ENCODE results near the gene CHST9.

Gene CHST9

GRCh38 chr18:26926066-26926675 is 258.9 kb downstream of the CHST9 start:
- no peak for DNase-seq

GRCh38 chr18:26925313-26925712 is 259.8 kb downstream of the CHST9 start:
- DNase-seq, result no peak

DNA sequence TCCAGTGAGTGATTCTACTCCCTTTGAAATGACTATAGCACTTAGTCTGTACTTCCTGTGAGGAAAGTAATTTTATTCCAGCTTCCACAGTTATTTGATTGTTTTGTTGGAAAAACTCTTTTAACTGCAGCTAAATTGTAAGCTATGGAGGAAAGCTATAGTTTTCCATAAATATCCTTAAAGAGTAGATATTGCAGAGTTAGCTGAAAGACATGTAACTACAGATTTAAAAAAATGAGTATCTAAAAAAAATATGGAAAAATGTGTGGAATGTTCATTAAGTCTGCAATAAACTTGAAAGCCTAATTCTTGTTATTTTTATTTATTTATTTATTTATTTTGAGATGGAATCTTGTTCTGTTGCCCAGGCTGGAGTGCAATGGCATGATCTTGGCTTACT is 262.8 kb downstream of the CHST9 start:
- DNase-seq, result no peak

GRCh38 chr18:26920644-26921043 is 264.5 kb downstream of the CHST9 start:
- DNase-seq, result no peak

DNA sequence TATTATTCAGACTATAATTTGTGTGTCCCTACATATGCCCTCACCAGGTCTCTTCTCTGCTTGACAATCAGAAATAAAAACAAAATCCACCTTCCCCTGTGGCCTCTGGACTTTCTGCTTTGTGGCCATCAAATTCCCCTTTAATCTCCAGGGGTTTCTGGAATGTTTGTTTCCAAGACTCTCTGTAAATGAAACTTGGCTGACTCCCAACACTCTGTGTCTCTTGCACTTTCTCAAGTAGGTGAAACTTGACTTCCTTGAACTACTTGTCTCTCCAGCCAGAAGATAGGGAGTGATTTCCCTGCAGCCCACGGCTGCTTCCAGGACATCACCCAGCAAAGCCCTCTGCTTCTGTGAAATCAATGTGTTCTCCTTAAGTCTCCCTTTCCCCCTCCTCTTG is 265.5 kb downstream of the CHST9 start:
- DNase-seq, result no peak

DNA sequence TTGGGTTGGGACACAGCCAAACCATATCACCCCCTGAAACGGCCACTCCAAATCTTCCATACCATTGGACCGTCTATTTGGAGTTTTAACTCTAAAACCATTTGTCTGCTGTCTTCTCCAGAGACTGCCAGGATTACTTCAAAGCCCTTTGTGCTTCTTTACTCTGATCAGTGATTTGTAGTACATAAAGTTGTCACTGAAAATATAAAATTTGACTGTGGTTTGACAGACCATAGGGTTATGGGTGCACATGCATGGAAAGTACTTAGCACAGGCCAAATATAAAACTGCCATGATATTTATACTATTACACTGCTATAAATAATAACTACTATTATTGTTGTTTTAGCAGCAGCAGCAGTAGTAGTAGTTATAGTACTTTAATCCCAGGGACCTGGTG is 265.9 kb downstream of the CHST9 start:
- DNase-seq, result no peak

DNA sequence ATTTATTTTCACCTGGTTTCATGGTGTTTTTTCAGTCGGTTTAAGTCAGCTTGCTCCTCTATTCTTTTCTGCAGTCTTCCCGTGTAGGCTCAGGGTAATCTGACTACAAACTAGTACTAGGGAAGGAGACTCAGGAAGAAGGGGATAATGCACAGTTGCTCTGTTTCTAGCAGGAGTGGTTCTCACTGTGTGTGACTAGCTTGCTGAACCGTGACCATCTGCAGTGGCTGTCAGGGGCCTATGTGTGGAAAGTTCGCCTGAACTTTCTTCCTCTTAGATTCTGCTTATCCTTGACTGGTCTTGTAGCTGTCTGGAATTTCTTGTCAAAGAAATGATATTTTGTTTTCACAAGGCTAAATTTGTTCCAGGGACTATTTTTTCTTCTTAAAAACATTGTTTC is 273.3 kb downstream of the CHST9 start:
- no peak for DNase-seq

DNA sequence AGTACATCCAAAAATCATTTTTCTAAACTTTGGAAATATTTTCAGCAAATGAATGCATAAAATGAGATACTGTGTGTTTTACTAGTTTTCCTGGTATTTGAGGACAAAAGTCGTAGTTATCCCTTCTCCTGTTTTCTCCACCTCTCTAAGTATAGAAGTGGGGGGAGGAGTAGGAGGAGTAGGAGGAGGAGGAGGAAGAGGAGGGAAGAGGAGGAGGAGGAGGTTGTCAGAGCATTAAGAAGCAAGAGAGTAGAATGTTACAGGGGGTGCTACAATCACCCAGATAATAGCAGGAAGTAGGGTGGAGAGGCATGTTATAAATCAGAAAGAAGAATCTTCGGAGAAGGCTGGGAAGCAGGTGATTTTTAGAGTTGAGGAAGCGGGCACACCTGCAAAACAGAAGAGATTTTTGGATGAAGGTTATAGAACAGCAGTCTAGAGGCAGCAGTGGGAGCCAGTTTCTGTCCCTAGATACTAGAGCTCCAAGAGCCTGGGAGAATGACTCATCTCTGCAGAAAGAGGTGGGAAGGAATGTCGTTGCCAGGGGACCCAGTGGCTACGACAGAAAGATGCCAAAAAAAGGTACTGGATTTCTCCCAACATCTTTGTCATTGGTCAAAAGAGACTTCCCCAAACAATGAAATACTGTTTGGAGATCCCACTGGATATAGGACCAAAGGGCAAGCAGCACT is 275.4 kb downstream of the CHST9 start:
- DNase-seq, result no peak

- DNase-seq, result no peak
These were observed 276.2 kb downstream of the CHST9 start for GRCh38 chr18:26908906-26909305.

DNA sequence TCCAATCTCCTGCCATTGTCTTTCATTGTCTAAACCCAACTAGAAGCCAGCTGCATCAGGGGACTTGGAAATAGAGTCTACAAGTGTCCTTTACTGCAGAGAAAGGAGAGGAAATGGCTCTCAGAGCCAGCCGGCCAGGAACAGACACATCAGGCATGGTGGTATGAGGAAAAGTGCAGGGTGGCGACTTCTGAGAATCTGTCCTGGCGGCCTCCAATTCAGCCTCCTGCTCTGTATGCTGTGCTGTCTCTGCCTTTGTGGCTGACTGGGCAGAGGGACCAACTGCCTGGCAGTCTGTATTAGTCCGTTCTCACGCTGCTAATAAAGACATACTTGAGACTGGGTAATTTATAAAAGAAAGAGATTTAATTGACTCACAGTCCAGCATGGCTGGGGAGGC is 282.8 kb downstream of the CHST9 start:
- DNase-seq, result no peak

DNA sequence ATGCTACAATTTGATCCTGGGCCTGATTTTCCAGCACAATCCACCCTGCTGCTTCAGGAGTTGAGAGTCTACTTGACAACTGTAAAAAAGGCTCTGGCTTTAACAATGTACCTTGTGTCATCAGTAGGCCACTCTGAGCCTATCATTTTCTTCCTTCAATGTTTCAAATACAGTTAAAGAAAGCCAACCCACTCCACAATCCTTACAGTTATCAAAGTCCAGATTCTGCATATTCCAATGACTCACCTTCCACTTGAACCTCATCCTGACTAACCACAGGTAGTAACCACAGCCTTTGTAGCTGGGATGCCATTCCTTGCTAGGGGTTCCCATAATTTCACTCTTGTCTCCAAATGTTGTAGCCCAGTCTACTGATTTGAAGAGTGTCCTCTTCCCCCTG is 284.1 kb downstream of the CHST9 start:
- no peak for DNase-seq

DNA sequence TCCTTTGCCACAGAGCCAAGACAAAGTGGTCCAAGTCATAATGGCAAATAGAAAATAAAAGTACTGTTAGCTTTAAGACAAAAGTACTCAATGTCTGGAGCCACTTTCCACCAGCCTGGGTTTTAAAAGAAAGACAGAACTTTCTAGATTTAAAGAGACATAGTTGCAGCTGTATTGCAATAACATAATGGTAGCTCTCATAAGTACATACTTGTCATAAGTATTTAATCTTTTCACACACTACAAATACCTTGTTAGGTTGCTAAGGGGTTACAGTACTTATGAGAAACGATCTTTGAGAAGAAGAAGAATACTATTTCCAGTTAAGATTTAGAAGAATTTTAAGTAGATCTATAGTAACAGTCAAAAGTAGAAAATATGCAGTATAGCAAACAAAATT is 290.7 kb downstream of the CHST9 start:
- DNase-seq, result no peak

DNA sequence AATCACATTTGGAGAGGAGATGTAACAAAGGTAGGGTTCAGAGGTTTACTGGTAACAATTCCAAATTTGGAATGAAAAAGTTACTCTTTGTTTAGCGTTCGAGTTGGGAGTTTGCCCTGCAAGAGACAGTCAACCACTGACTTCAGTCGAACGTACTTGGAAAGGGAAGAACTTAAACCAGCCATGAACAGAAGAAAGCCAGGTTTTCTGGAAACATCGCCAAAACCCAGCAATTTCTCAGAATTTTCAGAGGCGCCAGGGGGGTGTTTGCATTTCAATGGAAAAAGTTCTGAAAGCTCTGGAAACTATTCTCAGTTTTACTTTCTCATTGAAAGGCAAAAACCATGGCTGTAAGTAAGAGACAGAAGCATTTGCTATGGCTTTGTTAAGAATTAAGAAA is 291.1 kb downstream of the CHST9 start:
- no peak for DNase-seq

- DNase-seq, result no peak
These were observed 296.8 kb downstream of the CHST9 start for GRCh38 chr18:26888259-26888658.

GRCh38 chr18:26875040-26875654 is 310.0 kb downstream of the CHST9 start:
- no peak for DNase-seq

GRCh38 chr18:26874283-26874682 is 310.8 kb downstream of the CHST9 start:
- no peak for DNase-seq

GRCh38 chr18:26869640-26870039 is 315.5 kb downstream of the CHST9 start:
- DNase-seq, result no peak

GRCh38 chr18:26868968-26869586 is 316.0 kb downstream of the CHST9 start:
- no peak for DNase-seq

GRCh38 chr18:26867471-26867870 is 317.6 kb downstream of the CHST9 start:
- DNase-seq, result no peak

GRCh38 chr18:26865557-26865956 is 319.6 kb downstream of the CHST9 start, which contains the start of gene AQP4:
Gene AQP4, minus strand, starts transcription at chr18:26865707. Its CDS starts 18 bp downstream, at chr18:26865689.
- DNase-seq, result no peak

GRCh38 chr18:26864658-26865057 is 320.4 kb downstream of the CHST9 start:
- DNase-seq, result no peak

- no peak for DNase-seq
These were observed 321.1 kb downstream of the CHST9 start for GRCh38 chr18:26863921-26864497.

GRCh38 chr18:26863122-26863879 is 321.8 kb downstream of the CHST9 start:
- no peak for DNase-seq
